K562 (cell line): ENCODE measurements around the gene CCM2. TPM values are rescaled to one million over a fixed set of nuclear protein-coding genes. Genes with fewer than 3 reads are reported as not detected.

Experiments used
- ATAC-seq: fragments of 200-7000 bp; cut with Tn5 transposase; 3 replicates; pipeline ENCODE4 v1.9.1; 2020; ENCODE audit warnings: moderate library complexity
- BruUV-seq: library from RNA; stranded (reverse); fragments of 400-500 nt; replicated peaks from 2 replicates; lab custom pipeline; 2021; lab: Mats Ljungman, UMichigan
- CTCF ChIA-PET: fragments of 300-600 bp; formaldehyde crosslinking; extraction: SDS; loops from one replicate; lab custom pipeline; 2021; ENCODE audit warnings: low intra/inter-chr PET ratio; lab: Yijun Ruan, JAX
- POLR2A ChIA-PET: fragments of 300-600, 350-650 bp; sonication (Branson Sonifier 250); formaldehyde crosslinking; extraction: SDS; loops from one replicate; lab custom pipeline; 2021; ENCODE audit warnings: antibody characterized with exemption, inconsistent platforms; lab: Yijun Ruan, JAX
- DNase-seq, 4 experiments: peaks; one replicate each; pipeline versions ENCODE4 v3.0.0 to v3.0.0-alpha.2; 2011 to 2018; ENCODE audit warnings: low spot score in 3 of 4, mixed read lengths in 3 of 4; ENCODE audit errors: extremely low read depth in 1 of 4
- FAIRE-seq: peaks from 2 replicates; lab custom pipeline; 2011; peaks lifted over from hg19 to GRCh38; lab: Jason Lieb, UNC
- H2AFZ ChIP-seq: 2 replicates; pipeline ENCODE4 v1.6.0; 2011; ENCODE audit warnings: low read depth, low read length, control low read depth, inconsistent platforms
- H3K27ac ChIP-seq: fragments of 200-600 bp; 3 replicates; pipeline ENCODE4 v1.8.0; 2011; ENCODE audit warnings: low read depth, mild to moderate bottlenecking, control low read depth, inconsistent platforms, low read length, moderate library complexity, mixed read lengths; ENCODE audit errors: extremely low read depth
- H3K27me3 ChIP-seq, 2 experiments: fragments of 300-600 bp in 1 of 2; 2 replicates in 1 of 2; 3 replicates in 1 of 2; pipeline versions ENCODE4 v1.6.0 to v1.8.0; 2011; ENCODE audit warnings: inconsistent platforms in 2 of 2, low read length in 2 of 2, mild to moderate bottlenecking in 1 of 2, mixed read lengths in 1 of 2, moderate library complexity in 1 of 2; ENCODE audit not compliant: control insufficient read depth in 2 of 2, insufficient read depth in 2 of 2
- H3K36me3 ChIP-seq: fragments of 300-600 bp; 3 replicates; pipeline ENCODE4 v1.8.0; 2011; ENCODE audit warnings: mild to moderate bottlenecking, low read length, inconsistent platforms; ENCODE audit not compliant: control insufficient read depth, insufficient read depth
- H3K4me1 ChIP-seq, 2 experiments: fragments of 200-600 bp in 1 of 2; replicated peaks in 1 of 2; 2 replicates in 1 of 2; 3 replicates in 1 of 2; pipeline versions ENCODE4 v1.5.1 to v1.8.0; 2011; ENCODE audit warnings: inconsistent platforms in 2 of 2, low read length in 2 of 2, mild to moderate bottlenecking in 1 of 2, mixed read lengths in 1 of 2, moderate library complexity in 1 of 2; ENCODE audit not compliant: control insufficient read depth in 2 of 2, insufficient read depth in 2 of 2
- H3K4me2 ChIP-seq: 2 replicates; pipeline ENCODE4 v1.6.1; 2011; ENCODE audit warnings: low read length, control low read depth, inconsistent platforms, mixed read lengths; ENCODE audit not compliant: insufficient read depth
- H3K4me3 ChIP-seq: fragments of 200-600 bp; sonication (generic), shearing (Covaris generic); 2 replicates; pipeline ENCODE4 v1.5.1; 2016; ENCODE audit warnings: control low read depth, inconsistent platforms
- H3K79me2 ChIP-seq: fragments of 200-600 bp; 3 replicates; pipeline ENCODE4 v1.8.0; 2011; ENCODE audit warnings: low read length, inconsistent platforms; ENCODE audit not compliant: control insufficient read depth, insufficient read depth
- H3K9ac ChIP-seq, 2 experiments: 2 replicates each; pipeline versions ENCODE4 v1.6.0 to v1.6.1; 2011; ENCODE audit warnings: low read depth in 2 of 2, low read length in 2 of 2, control low read depth in 1 of 2, inconsistent platforms in 1 of 2, mild to moderate bottlenecking in 1 of 2, mixed read lengths in 1 of 2; ENCODE audit not compliant: insufficient read depth in 1 of 2
- H3K9me1 ChIP-seq: one replicate; pipeline ENCODE4 v1.6.0; 2011; ENCODE audit warnings: inconsistent platforms, mild to moderate bottlenecking, low read length, moderate library complexity; ENCODE audit not compliant: control insufficient read depth, insufficient read depth
- H3K9me3 ChIP-seq: replicated peaks from 2 replicates; pipeline ENCODE4 v1.5.1; 2011; ENCODE audit warnings: low read depth, low read length, inconsistent platforms; ENCODE audit not compliant: control insufficient read depth, insufficient read depth
- H4K20me1 ChIP-seq: replicated peaks from 2 replicates; pipeline ENCODE4 v1.6.1; 2011; ENCODE audit warnings: low read length, inconsistent platforms, mixed read lengths; ENCODE audit not compliant: control insufficient read depth, insufficient read depth
- CBX8 ChIP-seq: fragments of 200-600 bp; sonication (generic); IDR thresholded peaks from 2 replicates; pipeline ENCODE4 v1.6.1; 2012; ENCODE audit warnings: borderline replicate concordance, mixed run types, low read depth, mild to moderate bottlenecking, moderate library complexity, mixed read lengths, low read length, control low read depth, inconsistent platforms; ENCODE audit not compliant: poor library complexity, severe bottlenecking; ENCODE audit errors: extremely low read depth
- EP400 ChIP-seq: fragments of 450-650 bp; IDR thresholded peaks from 2 replicates; pipeline ENCODE4 v1.6.1; 2017; ENCODE audit warnings: antibody characterized with exemption, mild to moderate bottlenecking, moderate library complexity
- NFE2 ChIP-seq: IDR thresholded peaks from 2 replicates; pipeline ENCODE4 v1.6.1; 2014; ENCODE audit warnings: antibody characterized with exemption, low read depth
- PHB2 ChIP-seq: fragments of 450-650 bp; IDR thresholded peaks from 2 replicates; pipeline ENCODE4 v1.6.1; 2017; ENCODE audit warnings: low read depth
- PHF21A ChIP-seq: fragments of 450-650 bp; IDR thresholded peaks from 2 replicates; pipeline ENCODE4 v1.6.1; 2017; ENCODE audit warnings: low read depth, borderline replicate concordance
- RCOR1 ChIP-seq, 2 experiments: IDR thresholded peaks; 2 replicates each; pipeline ENCODE4 v1.6.1; 2012; ENCODE audit warnings: low read depth in 2 of 2, low read length in 2 of 2, borderline replicate concordance in 1 of 2, improper control_type of control experiment in 1 of 2
- TAF1 ChIP-seq: IDR thresholded peaks from 2 replicates; pipeline ENCODE4 v1.6.1; 2011; ENCODE audit warnings: mild to moderate bottlenecking, low read length, moderate library complexity; ENCODE audit not compliant: insufficient read depth, control insufficient read depth, severe bottlenecking; ENCODE audit errors: extremely low read depth
- TARDBP ChIP-seq: fragments of 450-650 bp; IDR thresholded peaks from 2 replicates; pipeline ENCODE4 v1.6.1; 2016
- ZBTB7A ChIP-seq: IDR thresholded peaks from 2 replicates; pipeline ENCODE4 v1.6.1; 2011; ENCODE audit warnings: low read depth, mild to moderate bottlenecking, low read length, moderate library complexity, borderline replicate concordance; ENCODE audit not compliant: control insufficient read depth
- ZNF253 ChIP-seq: fragments of 250-450 bp; sonication (Bioruptor Pico); conservative IDR thresholded peaks from 2 replicates; pipeline ENCODE4 v1.6.1; 2021; ENCODE audit warnings: mild to moderate bottlenecking
- ZNF644 ChIP-seq: fragments of 200-800 bp; sonication (Bioruptor generic); IDR thresholded peaks from 2 replicates; pipeline ENCODE4 v1.6.1; 2016; ENCODE audit warnings: low read depth, missing genetic modification characterization, missing compliant biosample characterization
- WGBS: fragments of 100-300 bp; shearing (Covaris generic); methylation state at CpG from one replicate; pipeline ENCODE4 v1.1.6; 2016; ENCODE audit warnings: low coverage, mixed read lengths; ENCODE audit not compliant: insufficient coverage; ENCODE audit errors: missing lambda C conversion rate; 5-methylcytosine and 5-hydroxymethylcytosine counted together
- in situ Hi-C: fragments of 300-500 bp; cut with MboI; formaldehyde crosslinking; loops from 4 replicates; pipeline ENCODE4 v1.15.0; 2018; ENCODE audit warnings: inconsistent platforms, mixed read lengths
- intact Hi-C: fragments of 100-400 bp; cut with micrococcal nuclease; formaldehyde crosslinking; loops from 2 replicates; pipeline ENCODE4 v1.14.2; 2022
- polyA plus RNA-seq, 8 experiments: library from polyadenylated mRNA; depleted of rRNA in 4 of 8; stranded (reverse) in 5 of 8; unstranded in 3 of 8; fragments of >200 nt; fragmentation: Nextera tagmentation in 2 of 8; fragmentation: Illumina TruSeq in 1 of 8; extraction: Ambion mirVana in 2 of 8; extraction: Trizol in 1 of 8; gene quantifications; 2 replicates each; pipeline versions ENCODE4 v1.2.1 to v1.2.3, GENCODE V29; 2011 to 2014; ENCODE audit warnings: inconsistent platforms in 1 of 8, missing spikeins in 1 of 8
- total RNA-seq, 7 experiments: library from RNA; depleted of rRNA in 6 of 7; stranded (reverse); fragments of >200 nt in 6 of 7; fragmentation: Illumina TruSeq in 2 of 7; extraction: Trizol in 2 of 7; gene quantifications; 2 replicates each; pipeline versions ENCODE4 v1.2.1 to v1.2.3, GENCODE V29; 2011 to 2021; ENCODE audit warnings: low replicate concordance in 1 of 7
- TF ChIP-seq, protein P1 (sequence below): fragments of 450-650 bp; formaldehyde crosslinking; conservative IDR thresholded peaks from 2 replicates; pipeline ENCODE4 v1.4.0; 2022; ENCODE audit warnings: mild to moderate bottlenecking, missing genetic modification characterization
- TF ChIP-seq, protein P2 (sequence below): sonication (generic); formaldehyde crosslinking; IDR thresholded peaks from 2 replicates; pipeline ENCODE4 v1.8.0; 2023; ENCODE audit warnings: mild to moderate bottlenecking, missing genetic modification reagents

CCM2 gene
- total and polyA plus RNA-seq, 9 of the 15 experiments (the other 6 are each of a cell fraction or from before 2014, with no cell fraction given) = 0.41 to 38.6 (median 25.9) TPM

DNA sequence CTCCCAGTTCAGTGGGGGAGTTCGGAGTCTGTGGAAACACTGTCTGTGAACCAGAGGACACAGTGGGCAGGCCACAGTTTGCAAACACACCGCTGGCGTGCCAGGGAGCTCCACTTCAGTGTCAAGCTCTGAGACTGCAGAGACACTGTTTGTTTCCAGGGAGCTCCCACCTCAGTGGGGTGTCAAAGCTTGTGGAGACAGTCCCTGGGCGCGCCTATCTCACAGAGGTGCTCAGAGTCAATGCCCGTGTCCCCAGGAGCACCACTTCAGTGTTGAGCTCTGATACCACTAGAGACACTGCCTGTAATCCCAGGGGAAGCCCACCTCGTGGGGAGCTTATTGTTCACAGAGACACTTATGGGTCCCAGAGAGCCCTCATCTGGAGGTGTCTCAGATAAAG lies 25.5 kb upstream of the CCM2 start (continued):
- TF ChIP-seq EP400 (no peak), ZNF644 (tag) (no peak)

DNA sequence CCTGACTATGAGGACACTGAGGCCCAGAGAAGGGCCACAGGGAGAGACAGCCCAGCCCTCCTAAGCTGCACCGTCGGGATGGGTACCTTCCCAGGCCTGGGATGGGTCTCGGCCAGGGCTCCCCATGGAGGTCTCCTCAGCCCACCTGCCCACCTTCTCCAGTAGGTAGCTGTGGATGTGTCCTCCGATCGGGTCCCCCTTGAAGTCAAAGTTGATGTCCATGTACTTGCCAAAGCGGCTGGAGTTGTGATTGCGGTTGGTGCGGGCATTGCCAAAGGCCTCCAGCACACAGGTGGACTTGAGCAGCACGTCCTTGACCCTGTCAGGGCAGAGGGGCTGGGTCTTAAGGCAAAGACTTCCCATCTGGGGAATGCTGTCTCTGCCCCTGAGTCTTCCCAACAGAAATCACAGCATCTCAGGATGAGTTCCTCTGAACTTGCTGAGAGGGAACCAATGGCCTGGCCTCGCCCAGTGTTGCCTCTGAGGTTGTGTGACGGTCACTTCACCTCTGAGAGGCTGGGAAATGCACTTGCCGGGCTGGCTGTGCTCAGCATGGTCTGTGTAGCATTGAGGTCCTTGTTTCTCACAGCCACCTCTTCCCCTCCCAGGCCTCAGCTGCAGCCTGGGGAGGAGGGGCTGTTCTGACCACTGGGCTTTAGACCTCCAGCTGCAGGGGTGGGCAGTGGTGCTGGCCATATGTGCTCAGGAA lies 24.5 kb upstream of the CCM2 start:
- no peak for FAIRE-seq
- POLR2A ChIA-PET = interaction anchor here (0.7 to 6.7 kb wide), 3 partner anchors 9 to 127 kb away, joined by 3 to 141 read pairs (median 13); partner anchors contain the start of gene H2AZ2
- Histone ChIP-seq H3K27ac (no peak overlapping the region), H3K4me3 (no peak overlapping the region), H3K9me3 (no peaks in the 10 kb centered on the region), H4K20me1 (no peaks in the 10 kb centered on the region), H3K27me3 (no peaks in the 10 kb centered on the region), H3K4me2 (no peak overlapping the region), H3K4me1 (peaks cover 27 to 53% of the 10 kb centered on the region in 2 experiments; a peak in 4 of 5 replicates), H3K9ac (peak overlapping the region in 1 of 2 experiments; percentile 50; a peak in 1 of 4 replicates), H3K79me2 (no peaks in the 10 kb centered on the region), H2AFZ (no peak overlapping the region), H3K9me1 (no peaks in the 10 kb centered on the region), H3K36me3 (peaks cover 6% of the 10 kb centered on the region; the same call in 2 of the 3 replicates)
- BruUV-seq = no TSS peak
- ATAC-seq = no peak
- CTCF ChIA-PET = no interaction called here
- intact Hi-C loops (loop anchor here (10.0 kb wide), 1 partner anchor 99 kb away; no protein-coding TSS in a partner anchor), in situ Hi-C loops (no loop called here)
- WGBS = 74% methylated on average over 11 of the region's 12 CpGs
- no peak for DNase-seq
- no peak for TF ChIP-seq PHF21A
- TF ChIP-seq ZBTB7A = no peak
- TF ChIP-seq, protein P1, sequence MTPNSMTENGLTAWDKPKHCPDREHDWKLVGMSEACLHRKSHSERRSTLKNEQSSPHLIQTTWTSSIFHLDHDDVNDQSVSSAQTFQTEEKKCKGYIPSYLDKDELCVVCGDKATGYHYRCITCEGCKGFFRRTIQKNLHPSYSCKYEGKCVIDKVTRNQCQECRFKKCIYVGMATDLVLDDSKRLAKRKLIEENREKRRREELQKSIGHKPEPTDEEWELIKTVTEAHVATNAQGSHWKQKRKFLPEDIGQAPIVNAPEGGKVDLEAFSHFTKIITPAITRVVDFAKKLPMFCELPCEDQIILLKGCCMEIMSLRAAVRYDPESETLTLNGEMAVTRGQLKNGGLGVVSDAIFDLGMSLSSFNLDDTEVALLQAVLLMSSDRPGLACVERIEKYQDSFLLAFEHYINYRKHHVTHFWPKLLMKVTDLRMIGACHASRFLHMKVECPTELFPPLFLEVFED (CRISPR knock-in tag) = no peak
- no peak for TF ChIP-seq NFE2
- no peak for TF ChIP-seq ZNF253 (CRISPR knock-in tag)
- TF ChIP-seq, protein P2, sequence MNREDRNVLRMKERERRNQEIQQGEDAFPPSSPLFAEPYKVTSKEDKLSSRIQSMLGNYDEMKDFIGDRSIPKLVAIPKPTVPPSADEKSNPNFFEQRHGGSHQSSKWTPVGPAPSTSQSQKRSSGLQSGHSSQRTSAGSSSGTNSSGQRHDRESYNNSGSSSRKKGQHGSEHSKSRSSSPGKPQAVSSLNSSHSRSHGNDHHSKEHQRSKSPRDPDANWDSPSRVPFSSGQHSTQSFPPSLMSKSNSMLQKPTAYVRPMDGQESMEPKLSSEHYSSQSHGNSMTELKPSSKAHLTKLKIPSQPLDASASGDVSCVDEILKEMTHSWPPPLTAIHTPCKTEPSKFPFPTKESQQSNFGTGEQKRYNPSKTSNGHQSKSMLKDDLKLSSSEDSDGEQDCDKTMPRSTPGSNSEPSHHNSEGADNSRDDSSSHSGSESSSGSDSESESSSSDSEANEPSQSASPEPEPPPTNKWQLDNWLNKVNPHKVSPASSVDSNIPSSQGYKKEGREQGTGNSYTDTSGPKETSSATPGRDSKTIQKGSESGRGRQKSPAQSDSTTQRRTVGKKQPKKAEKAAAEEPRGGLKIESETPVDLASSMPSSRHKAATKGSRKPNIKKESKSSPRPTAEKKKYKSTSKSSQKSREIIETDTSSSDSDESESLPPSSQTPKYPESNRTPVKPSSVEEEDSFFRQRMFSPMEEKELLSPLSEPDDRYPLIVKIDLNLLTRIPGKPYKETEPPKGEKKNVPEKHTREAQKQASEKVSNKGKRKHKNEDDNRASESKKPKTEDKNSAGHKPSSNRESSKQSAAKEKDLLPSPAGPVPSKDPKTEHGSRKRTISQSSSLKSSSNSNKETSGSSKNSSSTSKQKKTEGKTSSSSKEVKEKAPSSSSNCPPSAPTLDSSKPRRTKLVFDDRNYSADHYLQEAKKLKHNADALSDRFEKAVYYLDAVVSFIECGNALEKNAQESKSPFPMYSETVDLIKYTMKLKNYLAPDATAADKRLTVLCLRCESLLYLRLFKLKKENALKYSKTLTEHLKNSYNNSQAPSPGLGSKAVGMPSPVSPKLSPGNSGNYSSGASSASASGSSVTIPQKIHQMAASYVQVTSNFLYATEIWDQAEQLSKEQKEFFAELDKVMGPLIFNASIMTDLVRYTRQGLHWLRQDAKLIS (CRISPR knock-in tag) = no peak
- no peak for TF ChIP-seq CBX8
- no peak for TF ChIP-seq TAF1
- TF ChIP-seq TARDBP = no peak
- TF ChIP-seq RCOR1 (IDR thresholded peaks at IDR 0.05; ENCODE audit: borderline replicate concordance in 1 of 2, low read depth in 2 of 2, low read length in 2 of 2) = no peak
- no peak for TF ChIP-seq PHB2
